Measurements from ENCODE around the gene ZBTB17. TPM values are rescaled to one million over a fixed set of nuclear protein-coding genes. Genes with fewer than 3 reads are reported as not detected.

Gene ZBTB17
- total and polyA plus RNA-seq, 9 of the 15 experiments (the other 6 are each of a cell fraction or from before 2014, with no cell fraction given): 1.1 to 53.4 (median 29.6) TPM

GRCh38 chr1:15949453-15950245, 26.3 kb downstream of the ZBTB17 start (continued):
- TF ChIP-seq TBP (optimal IDR thresholded peaks at IDR 0.05; ENCODE audit: low read depth, low read length): peak; percentile 25
- 0 out of 2 replicates have a peak, but pooled peaks have one; percentile 36 for TF ChIP-seq HSF4 (CRISPR knock-in tag; IDR thresholded peaks at IDR 0.05; ENCODE audit: borderline replicate concordance)
- TF ChIP-seq EP300 (IDR thresholded peaks at IDR 0.05; ENCODE audit: low read length): peak; percentile 45; the same call in 1 of the 2 replicates
- no peak for TF ChIP-seq NCOA4 (IDR thresholded peaks at IDR 0.05; ENCODE audit: partially characterized antibody)
- TF ChIP-seq HDAC1 (IDR thresholded peaks at IDR 0.05): peak in 1 of 2 experiments; percentile 62; a peak in 1 of 4 replicates
- TF ChIP-seq UBTF (IDR thresholded peaks at IDR 0.05; ENCODE audit: borderline replicate concordance in 1 of 2, low read depth in 2 of 2, low read length in 2 of 2): no peak
- peak in 1 of 2 experiments; percentile 53; a peak in 1 of 4 replicates for TF ChIP-seq BCLAF1 (IDR thresholded peaks at IDR 0.05; ENCODE audit: borderline replicate concordance in 1 of 2, control insufficient read depth in 1 of 2, low read depth in 2 of 2, low read length in 1 of 2)
- TF ChIP-seq TFAP4 (CRISPR knock-in tag; IDR thresholded peaks at IDR 0.05; ENCODE audit: borderline replicate concordance): peak; percentile 97
- 0 out of 2 replicates have a peak, but pooled peaks have one; percentile 63 for TF ChIP-seq XRCC5 (IDR thresholded peaks at IDR 0.05; ENCODE audit: low read depth, low read length)
- TF ChIP-seq HMG20A (CRISPR knock-in tag; conservative IDR thresholded peaks at IDR 0.05): no peak
- 0 out of 2 replicates have a peak, but pooled peaks have one; percentile 41 for TF ChIP-seq LEF1 (IDR thresholded peaks at IDR 0.05)
- TF ChIP-seq NONO (IDR thresholded peaks at IDR 0.05; ENCODE audit: low read depth in 2 of 2, low read length in 1 of 2): 0 out of 4 replicates have a peak, but pooled peaks of 1 of the 2 experiments have one; percentile 36
- peak; percentile 64 for TF ChIP-seq NFRKB (IDR thresholded peaks at IDR 0.05; ENCODE audit: low read depth)
- 0 out of 2 replicates have a peak, but pooled peaks have one; percentile 32 for TF ChIP-seq HDGF (IDR thresholded peaks at IDR 0.05)
- peak; percentile 47 for TF ChIP-seq ZFX (CRISPR knock-in tag; IDR thresholded peaks at IDR 0.05)
- peak; percentile 80; the same call in 1 of the 2 replicates for TF ChIP-seq ZNF589 (CRISPR knock-in tag; IDR thresholded peaks at IDR 0.05; ENCODE audit: low read depth)
- peak; percentile 74 for TF ChIP-seq PKNOX1 (IDR thresholded peaks at IDR 0.05)
- no peak for TF ChIP-seq NEUROD1 (IDR thresholded peaks at IDR 0.05; ENCODE audit: borderline replicate concordance, low read depth, low read length, partially characterized antibody)
- TF ChIP-seq KDM1A (IDR thresholded peaks at IDR 0.05): peak; percentile 82 to 83; a peak in 3 of 4 replicates

Measured in K562 (cell line).